NCI-H187 (cell line): Measurements from ENCODE around the gene SCAMP1.
A peak's percentile ranks its signal among the peaks of the same experiment; 100 is the strongest.
"Not testable (repeated sequence)": the region's sequence is repeated elsewhere in the genome, so short reads cannot be mapped to it uniquely, and the experiment has no call there.

ENCODE experiments used
- DNase-seq, 2 experiments: peaks; one replicate each; lab custom pipeline; 2025; lab: John Stamatoyannopoulos, UW

SCAMP1 gene, protein sequence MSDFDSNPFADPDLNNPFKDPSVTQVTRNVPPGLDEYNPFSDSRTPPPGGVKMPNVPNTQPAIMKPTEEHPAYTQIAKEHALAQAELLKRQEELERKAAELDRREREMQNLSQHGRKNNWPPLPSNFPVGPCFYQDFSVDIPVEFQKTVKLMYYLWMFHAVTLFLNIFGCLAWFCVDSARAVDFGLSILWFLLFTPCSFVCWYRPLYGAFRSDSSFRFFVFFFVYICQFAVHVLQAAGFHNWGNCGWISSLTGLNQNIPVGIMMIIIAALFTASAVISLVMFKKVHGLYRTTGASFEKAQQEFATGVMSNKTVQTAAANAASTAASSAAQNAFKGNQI

DNA sequence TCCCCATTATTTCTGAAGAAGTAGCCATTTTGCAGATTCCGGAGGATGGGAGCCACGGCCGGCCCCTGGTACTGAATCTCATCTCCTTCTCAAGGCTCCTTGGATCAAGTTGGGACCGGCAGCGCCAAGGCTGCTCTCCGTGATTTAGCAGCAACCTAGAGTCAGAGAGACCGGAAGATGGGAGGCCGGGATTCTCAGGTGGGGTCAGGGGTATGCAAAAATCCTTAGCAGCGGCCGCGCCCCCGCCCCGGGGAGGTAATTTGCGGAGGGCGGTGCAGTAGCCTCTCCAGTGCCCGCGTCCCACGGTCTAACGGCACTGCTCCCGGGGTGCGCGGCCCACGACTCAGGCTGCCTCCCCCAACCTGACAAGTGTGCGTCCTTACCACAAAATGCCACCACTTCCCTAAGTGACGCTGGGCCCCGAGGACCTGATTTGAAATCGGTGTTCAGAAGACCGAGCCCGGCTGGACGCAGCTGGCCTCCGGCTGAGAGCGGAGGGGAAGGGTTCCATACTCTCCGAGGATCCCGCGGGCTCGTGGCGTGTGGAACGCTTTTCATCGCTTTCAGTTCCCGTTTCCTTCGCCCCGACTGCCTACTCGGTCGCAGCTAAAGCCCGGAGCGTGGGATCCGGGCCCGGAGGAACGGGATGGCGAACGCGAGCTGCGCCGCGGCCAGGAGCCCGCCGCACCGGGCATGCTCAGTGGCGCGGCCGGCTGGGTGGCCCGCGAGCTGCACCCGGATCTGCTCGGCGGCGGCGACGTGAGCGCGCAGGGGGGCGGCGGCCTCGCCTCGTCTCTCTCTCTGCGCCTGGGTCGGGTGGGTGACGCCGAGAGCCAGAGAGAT, at the start of gene SCAMP1:
Gene SCAMP1 (plus strand): TSS at position 787 of the 843 bp plus-strand sequence. CDS start 55 bp downstream, at position 842.
- DNase-seq, result peak; percentile 68 to 82

DNA sequence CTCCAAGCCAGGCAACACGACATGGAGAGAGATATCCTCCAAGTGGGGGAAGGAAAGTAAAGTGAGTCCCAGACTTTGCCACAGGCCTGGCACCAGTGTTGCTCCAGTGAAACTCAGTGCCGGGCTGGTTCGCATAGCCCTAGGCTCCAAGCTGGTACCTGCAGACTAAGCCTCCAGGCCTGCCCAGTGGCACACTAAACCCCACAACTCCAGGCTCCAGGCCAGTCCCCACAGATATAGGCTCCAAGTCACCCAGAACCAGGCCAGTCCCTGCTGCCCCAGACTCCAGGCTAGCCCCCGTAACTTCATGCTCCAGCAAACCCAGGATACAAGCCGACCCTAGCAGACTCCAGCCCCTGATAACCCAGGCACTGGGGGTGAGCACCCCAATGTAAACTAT, 42.9 kb upstream of the SCAMP1 start:
- no peak for DNase-seq

GRCh38 chr5:78318337-78318736, 42.1 kb upstream of the SCAMP1 start:
- DNase-seq, result no peak

DNA sequence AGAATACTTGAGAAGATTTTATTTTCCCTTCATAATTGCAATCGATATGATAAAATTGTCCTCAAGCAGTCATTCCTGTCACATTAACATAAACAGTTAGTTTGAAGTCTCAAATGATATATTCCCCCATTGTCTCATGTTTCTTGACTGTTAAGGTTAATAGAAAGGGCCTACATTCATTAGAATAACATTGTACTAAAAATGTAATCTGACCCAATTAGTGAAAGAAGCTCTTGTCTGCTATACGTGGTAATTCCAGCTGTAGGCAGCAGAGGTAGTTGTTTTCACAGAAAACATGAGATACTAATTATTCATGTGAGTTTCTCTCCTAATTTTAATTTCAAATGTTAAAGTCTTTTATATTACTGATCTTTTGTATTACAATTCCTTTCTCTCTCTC, 40.0 kb upstream of the SCAMP1 start:
- DNase-seq, result no peak

DNA sequence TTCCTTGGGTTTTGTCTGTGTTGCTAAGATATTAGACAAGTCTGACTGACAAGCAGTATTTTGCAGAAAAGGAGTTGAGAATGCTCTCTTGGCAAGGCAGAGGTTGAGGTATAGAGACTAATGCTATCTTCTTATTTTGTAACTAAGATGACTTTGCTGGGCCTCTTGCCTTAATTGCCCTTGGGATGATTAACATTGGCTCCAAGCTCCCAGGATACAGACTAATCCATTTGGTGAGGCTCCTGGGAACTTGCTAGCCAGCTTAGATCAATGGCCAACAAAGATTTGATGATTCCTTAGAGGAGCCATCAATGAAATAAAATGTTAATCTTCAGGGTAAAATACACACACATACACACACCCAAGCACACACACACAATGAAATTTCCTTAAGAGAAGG, 37.2 kb upstream of the SCAMP1 start:
- DNase-seq, result no peak

DNA sequence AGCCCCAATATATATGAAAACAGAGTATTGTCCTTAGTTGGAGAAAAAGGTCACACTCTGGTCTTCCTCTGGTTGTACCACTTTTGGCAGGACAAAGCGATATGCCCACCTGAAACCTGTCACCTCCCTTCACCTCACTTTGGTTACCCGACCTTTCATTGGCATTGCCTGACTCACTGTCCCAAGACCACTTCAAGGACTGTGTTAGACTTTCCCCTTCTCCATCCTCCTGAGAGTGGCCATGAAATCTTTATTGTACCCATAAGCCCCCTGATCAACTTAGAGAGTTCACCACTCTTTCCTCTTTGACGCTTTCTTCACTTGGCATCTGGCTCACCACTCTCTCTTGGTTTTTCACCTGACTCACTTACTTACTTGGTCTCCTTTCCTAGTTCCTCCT, 33.5 kb upstream of the SCAMP1 start:
- no peak for DNase-seq

GRCh38 chr5:78327761-78328510, 32.5 kb upstream of the SCAMP1 start:
- DNase-seq, result no peak

- no peak for DNase-seq
Measured at GRCh38 chr5:78328585-78329173, 31.7 kb upstream of the SCAMP1 start.

DNA sequence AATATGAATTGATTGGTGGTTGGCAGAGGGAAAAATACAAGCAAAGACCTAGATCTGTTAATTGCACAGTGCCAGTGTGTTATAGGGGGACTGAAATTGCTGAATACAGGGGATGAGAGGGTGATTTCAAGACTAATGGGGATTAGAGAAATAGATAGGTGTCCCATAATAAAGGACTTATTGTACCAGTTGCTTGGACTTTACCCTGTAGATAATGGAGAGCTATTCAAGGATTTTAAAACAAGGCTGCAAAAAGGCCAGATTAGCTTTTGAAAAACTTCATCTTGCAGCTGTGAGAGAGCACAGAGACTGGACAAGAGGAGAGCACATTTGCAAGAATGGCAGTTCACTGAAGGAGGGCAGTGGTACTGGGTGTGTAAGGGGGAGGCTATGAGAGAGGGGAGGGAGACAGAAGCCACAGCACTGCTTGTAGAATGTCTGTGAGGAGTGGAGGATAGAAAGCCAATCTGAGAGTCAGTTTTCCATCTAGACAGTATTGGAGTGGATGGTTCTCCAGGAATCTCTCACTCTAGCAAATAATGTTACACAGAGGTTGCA, 28.8 kb upstream of the SCAMP1 start:
- no peak for DNase-seq

- DNase-seq, result no peak
Measured at GRCh38 chr5:78334811-78335210, 25.6 kb upstream of the SCAMP1 start.

DNA sequence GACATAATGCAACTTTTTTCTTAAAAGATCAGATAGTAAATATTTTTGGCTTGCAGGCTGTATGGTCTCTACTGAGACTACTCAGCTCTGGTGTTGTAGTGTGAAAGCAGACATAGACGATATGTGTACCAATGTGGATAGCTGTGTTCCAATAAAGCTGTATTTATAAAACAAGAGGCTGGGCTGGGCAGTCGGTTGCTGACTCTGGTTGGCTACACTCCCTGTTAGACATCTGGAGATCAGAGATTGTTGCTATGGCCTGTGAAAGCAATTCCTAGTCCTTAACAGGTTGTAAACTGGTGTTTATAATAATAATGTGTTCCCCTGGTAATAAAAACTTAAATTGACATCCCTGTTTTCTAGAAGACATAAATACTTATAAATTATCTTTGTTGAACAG, 24.4 kb upstream of the SCAMP1 start:
- DNase-seq, result no peak

DNA sequence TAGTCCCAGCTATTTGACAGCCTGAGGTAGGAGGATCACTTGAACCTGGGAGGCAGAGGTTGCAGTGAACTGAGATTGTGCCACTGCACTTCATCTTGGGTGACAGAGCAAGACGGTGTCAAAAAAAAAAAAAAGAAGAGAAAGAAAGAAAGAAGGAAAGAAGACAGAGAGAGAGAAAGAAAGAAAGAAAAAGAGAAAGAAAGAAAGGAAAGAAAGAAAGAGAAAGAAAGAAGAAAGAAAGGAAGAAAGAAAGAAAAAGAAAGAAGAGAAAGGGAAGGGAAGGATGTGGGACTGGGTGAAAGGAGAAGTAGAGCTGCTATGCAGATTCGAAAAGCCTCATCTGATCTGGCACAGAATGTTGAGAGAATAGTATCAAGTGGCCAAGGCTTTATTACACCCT, 23.7 kb upstream of the SCAMP1 start:
- DNase-seq, result no peak

GRCh38 chr5:78339617-78340436, 20.6 kb upstream of the SCAMP1 start:
- DNase-seq, result no peak

DNA sequence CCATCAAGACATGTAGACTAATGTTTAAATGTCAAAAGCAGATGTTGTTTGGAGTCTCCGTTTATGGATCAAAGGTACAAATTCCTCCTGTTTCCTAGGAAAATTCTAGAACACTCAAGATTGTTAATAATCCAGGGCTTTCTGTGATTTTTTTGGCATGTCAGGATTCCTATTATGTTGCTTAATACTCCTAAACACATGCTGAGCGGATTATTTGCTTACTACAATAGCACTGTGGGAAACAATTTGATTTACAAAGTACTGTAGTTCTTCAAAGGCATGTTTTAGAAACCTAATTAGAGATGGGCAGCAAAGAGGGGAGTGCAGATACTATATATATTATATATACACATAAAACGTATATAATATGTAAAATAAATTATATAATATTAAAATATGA, 19.0 kb upstream of the SCAMP1 start:
- no peak for DNase-seq

DNA sequence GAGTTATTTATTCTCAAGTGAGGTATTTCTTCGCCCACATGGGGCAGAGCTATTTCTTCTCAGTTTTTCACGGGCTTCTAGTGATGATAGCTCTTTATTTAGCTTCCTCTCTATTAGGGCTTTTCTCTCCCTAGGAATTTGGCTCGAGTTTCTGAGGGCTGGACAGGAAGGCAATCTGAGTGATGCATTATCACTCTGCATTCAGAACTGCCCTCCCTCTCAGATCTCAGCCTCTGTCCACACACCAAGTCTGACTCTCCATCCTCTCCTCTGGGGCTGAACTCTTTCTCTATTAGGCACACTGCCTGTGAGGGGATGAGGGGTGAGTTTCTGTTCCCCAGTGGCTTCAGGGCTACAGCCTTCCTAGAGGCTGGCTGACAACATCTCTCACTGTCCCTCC, 14.9 kb upstream of the SCAMP1 start:
- DNase-seq, result no peak

- no peak for DNase-seq
Measured at GRCh38 chr5:78353520-78353919, 6.9 kb upstream of the SCAMP1 start.

- no peak for DNase-seq
Measured at GRCh38 chr5:78354066-78354670, 6.2 kb upstream of the SCAMP1 start.

- no peak for DNase-seq
Measured at GRCh38 chr5:78355561-78355960, 4.9 kb upstream of the SCAMP1 start.

DNA sequence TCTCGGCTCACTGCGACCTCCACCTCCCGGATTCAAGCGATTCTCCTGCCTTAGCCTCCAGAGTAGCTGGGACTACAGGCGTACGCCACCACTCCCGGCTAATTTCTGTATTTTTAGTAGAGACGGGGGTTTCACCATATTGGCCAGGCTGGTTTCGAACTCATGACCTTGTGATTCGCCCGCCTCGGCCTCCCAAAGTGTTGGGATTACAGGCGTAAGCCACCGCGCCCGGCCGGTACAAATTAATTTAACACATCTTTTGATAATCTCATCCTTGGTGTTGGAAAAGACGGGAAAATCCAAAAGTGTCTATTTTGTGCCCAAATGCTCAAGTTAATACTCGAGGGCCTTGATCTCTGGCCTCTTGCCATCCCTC, 974 bp upstream of the SCAMP1 start:
- DNase-seq, result not testable (repeated sequence)

GRCh38 chr5:78360674-78360923, 182 bp downstream of the SCAMP1 start:
- no peak for DNase-seq
